HG02840 (cell line): Measurements from ENCODE around the gene PWWP2B.

Source experiments
- ATAC-seq: cut with Tn5 transposase; IDR thresholded peaks from one replicate; pipeline ENCODE4 v1.9.1; 2021; ENCODE audit warnings: mild to moderate bottlenecking, moderate library complexity, moderate number of reproducible peaks; ENCODE audit not compliant: unreplicated experiment, low FRiP score

The PWWP2B gene

DNA sequence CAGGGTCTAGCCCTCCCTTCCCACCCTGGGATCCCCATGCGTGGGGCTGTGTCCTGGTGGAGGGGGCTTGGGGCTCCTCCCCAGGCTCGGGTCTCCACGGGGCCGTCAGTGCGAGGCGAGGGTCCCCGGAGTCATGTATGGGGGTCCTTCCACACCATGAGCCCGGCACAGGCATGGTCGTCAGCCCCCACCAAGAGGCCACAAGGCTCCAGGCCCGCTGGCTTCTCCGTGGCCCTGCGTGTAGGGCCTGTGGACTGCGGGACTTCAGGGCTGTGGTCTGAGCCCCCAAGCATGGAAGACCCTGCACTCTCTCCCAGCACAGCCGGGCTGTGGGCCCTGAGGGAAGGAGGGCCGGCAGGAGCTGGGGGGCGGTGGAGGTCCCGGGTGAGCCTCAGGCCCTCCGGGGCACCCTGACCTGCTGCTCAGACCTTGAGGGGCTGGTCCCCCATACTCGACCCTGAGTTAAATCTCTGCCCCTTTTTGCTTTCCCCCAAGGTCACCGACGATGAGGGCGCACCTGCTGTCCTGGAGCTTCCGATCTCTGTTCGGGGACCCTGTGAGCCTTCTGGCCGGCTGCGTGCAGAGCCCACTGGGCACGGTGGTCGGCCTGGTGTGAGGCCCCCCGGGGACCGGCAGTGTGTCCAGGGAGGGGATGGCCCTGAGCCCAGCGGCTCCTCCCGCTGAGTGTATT, 19.7 kb downstream of the PWWP2B start:
- no peak for ATAC-seq

DNA sequence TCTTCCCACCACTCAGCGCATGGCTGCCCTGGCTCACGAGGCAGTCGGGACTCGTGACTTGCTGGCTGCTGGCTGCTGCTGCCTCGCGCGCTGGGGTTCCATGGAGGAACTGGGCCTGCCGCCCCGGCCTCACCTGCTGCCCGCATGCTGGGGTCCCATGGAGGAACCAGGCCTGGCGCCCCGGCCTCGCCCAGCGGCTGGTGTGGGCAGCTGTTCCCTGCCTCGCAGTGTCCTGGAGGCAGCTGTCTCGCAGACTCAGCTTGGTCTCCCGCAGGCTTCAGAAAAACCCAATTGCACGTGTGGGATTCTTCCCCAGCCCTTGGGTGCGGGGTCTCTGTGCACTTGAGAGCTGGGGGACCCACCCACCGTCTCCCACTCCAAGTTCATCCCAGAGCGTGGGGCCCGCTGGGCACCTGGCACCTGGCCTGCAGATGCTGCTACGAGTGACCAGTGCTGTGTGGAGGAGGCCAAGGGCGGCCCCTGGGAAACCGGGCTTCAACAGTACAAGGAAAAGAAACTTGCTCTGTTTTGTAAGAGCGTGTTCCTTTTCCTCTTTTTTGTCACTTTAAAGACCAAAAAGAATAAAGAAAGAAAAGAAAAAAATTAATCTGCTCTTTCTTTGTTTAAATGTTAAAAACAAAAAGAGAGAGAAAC, 20.4 kb downstream of the PWWP2B start:
- ATAC-seq, result no peak

DNA sequence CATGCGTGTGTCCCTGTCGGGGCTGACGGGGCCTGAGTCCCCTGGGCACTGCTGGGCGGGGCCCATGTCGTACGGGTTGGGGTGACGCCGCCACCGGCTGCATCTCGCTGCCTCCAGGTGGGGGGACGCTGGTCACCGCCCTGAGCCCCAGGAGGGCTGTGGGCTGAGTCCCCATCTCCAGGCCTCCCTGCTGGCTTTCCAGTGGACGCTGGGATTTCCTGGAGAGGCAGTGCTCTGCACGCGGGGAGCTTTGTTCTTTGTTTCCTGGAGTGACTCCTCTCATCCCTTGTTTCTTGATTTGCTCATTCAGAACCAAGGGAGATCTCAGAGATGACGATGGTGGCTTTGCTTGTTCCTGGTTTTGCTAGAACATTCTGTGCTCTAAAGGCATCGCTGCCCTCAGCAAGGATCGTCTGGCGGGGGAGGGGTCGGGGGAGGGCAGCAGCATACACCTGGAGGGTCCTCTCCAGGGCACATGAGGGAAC, 21.0 kb downstream of the PWWP2B start:
- no peak for ATAC-seq

DNA sequence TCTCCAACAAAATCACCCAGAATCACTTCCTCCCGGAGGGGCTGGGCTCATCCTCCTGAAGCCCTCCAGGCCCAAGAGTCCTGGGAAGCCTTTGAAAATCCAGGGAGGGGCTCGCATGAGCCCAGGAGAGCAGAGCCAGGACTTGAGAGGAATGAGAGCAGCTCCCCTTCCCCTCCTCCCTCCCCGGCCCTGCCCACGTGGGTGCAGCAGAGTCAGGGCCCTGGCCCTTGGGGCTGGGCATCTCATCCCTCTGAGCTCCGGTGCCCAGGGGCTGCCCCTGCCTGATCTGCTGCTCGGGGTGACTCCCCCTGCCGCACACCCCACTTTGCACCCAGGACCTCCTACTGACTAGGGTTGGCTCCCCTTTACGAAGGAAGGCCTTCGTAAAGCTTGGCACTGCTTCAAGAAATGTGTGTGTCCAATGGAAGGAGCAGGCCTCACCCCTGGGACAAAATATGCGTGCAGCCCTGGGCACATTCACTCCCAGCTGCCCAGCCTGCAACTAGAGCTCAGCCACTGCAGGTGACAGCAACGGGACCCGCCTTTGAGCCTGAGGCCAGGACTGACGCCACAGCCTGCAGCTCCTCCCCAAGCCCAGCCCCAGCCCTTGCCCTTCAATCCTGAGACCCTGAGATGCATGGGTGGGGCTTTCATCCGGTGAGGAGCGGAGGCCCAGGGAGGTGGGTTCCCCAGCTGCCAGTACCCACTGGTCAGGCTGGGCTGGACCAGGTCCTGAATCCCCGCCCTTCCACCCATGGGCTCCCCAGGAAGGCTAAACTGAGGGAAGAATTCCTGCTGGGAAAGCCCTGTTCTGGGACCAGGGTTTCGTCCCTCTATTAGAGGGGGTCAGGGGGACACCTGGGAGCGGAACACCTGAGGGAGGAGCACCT, 21.8 kb downstream of the PWWP2B start:
- no peak for ATAC-seq

DNA sequence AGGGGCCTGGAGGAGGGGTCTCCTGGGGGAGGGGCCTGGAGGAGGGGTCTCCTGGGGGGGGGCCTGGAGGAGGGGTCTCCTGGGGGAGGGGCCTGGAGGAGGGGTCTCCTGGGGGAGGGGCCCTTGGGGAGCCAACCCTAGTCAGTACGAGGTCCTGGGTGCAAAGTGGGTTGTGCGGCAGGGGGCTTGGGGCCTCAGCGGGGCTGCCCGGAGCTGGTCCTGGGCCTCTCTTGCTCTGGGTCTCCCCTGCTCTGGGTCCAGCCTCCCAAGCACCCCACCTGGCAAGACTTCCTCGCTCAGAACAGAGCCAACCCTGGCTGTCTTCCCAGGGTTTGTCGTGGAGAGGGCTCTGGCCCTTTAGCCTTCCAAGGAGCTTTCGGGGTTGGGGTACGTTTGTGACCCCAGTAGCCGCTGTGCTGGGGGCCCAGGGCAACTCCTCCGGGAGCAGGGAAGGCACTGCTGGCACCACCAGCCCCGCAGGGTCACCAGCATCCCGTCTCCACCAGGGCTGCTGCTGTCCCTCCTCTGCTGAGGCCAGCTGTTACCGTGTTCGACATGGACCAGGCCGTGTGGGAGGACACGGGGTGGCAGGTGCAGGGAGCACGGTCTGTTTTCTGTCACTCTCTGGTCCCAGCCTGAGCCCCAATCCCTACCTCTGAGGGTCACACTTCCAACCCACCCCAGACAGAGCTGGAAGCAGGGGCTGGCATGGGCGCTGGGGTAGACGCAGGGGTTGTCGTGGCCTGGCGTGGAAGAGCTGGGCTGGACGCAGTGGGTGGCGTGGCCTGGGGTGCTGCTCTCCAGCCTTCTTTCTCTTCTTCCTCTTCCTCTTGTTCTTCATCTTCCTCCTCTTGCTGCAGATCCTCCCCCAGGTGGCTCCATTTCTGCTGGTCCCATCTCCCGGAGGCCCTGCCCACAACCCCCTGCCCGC, 22.8 kb downstream of the PWWP2B start:
- ATAC-seq, result no peak

DNA sequence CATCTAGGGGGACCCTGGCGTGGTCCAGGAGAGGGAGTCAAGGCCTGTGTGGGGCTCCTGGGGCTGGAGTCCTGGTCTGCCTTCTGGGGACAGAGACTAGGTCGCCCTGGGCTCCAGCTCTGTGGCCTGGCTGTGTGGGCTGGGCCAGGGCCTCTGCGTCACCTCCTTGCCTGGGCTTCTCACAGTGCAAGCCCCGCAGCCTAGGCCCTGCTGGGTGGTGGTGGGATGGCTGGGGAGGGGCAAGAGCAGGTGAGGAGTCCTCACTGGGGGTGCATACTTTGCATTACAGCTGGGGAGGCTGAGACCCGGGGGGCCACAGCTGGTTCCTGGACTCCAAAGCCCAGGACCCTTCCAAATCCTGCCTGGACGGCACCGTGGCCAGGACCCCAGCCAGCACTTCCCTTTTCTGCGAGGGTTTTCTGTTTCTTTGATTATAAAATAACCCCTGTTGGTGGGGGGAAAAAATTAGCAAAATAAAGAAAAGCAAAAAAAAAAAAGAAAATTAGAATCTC, 23.5 kb downstream of the PWWP2B start:
- ATAC-seq, result no peak

DNA sequence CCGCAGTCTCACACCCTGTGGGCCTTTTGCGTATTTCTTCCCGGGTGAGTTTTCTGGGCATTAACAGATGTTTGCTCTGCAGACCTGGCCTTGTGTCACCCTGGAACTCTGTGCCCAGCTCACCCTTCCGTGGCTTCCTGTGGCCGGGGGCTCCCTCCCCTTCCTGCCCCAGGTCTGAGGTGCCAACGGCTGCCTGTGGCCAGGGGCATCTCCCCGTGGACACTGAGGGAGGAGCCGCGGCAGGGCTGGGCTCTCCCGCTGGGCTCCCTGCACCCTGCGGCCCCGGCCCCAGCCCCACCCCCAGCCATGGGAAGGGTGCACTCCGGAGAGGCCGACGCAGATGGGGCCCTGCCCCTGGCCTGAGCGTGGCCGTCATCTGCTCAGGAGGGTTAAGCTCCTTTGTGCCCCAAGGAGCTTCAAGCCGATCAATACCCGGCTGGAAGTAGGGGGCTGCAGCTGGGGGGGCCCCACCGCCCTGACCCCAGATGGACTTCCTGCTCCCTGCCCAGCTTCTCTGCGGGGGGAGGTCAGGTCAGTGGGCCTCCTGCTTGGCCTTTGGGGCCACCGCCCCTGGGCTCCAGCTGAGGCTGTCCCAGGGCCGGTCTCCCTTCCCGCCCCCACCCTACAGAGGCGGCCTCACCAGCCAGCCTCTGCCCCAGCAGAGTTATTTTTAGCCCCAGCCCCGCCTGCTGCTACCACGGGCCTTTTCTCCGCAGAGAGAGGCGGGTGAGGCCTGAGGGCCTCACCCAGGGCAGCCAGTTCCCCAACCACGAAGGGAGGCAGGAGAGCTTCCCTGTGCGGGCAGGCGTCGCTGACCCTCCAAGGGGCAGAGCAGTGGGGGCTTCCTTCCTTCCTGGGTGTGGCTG, 24.2 kb downstream of the PWWP2B start:
- ATAC-seq, result no peak

DNA sequence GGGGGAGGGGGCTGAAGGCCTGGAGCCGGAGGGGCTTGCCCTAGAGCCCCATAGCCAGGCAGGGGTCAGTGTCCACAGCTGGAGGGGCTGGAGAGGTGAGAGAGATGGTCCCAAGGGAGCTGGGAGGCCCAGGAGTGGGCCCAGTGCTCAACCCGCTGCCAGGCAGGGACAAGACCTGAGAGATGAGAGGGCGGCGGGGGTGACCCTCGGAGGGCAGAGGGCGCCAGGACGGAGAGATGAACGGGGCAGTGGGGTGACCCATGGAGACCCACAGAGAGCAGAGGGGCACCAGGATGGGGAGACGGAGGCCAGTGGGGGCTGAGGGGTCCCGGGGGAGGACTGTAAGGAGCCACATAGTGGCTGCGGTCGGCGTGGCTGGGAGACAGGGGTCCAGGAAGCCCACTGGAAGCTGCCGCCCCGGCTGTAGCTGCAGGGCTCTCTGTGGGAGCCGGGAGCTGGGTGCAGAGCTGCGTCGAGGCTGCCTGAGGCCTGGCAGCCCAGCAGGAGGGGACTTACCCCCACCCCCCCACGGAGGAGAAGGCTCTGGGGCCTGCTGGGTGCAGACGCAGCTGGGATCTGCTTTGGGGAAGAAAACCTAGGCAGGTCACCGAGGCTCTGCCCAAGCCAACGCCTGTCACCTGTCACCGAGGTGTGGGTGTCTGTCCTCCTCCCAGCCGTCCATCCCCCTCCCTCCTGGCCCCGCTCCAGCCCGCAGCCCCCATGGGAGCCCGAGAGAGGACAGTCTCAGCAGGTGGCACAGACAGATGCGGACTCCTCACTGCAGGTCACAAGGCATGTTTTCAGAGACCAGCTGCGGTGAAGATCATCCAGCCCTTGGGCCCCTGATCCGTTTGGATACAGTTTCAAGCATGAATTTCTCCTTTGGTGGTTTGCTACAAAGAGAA, 25.1 kb downstream of the PWWP2B start:
- ATAC-seq, result no peak

DNA sequence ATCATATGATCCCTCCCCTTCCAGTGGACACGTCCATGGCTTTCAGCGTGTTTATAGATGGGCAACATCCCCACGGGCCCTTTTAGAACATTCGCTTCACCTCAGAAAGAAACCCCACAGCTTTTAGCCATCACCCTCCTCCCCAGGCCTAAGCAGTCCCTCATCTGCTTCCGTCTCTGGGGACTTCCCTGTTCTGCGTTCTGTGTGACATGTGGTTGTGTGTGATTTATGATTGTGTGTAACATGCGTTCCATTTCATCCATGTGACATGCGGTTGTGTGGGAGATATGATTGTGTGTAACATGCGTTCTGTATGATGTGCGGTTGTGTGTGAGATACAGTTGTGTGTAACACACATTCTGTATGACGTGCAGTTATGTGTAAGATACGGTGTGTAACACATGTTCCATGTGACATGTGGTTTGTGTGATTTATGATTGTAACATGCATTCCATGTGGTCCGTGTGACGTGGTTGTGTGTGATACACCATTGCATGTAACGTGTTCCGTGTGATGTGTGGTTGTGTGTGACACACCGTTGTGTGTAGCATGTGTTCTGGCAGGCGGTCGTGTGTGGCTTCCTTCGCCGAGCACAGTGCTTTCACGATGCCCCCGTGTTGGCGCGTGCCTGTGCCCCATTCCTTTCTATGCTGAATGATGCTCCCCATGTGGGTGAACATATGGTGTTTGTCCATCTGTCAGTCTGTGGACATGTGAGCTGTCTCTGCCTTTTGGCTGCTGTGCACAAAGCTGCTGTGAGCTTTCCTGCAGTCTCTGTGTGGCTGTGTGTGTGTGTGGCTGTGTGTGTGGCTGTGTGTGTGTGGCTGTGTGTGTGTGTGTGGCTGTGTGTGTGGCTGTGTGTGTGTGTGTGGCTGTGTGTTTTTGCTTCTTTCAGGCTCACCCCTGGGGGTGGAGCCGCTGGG, 26.2 kb downstream of the PWWP2B start:
- no peak for ATAC-seq

DNA sequence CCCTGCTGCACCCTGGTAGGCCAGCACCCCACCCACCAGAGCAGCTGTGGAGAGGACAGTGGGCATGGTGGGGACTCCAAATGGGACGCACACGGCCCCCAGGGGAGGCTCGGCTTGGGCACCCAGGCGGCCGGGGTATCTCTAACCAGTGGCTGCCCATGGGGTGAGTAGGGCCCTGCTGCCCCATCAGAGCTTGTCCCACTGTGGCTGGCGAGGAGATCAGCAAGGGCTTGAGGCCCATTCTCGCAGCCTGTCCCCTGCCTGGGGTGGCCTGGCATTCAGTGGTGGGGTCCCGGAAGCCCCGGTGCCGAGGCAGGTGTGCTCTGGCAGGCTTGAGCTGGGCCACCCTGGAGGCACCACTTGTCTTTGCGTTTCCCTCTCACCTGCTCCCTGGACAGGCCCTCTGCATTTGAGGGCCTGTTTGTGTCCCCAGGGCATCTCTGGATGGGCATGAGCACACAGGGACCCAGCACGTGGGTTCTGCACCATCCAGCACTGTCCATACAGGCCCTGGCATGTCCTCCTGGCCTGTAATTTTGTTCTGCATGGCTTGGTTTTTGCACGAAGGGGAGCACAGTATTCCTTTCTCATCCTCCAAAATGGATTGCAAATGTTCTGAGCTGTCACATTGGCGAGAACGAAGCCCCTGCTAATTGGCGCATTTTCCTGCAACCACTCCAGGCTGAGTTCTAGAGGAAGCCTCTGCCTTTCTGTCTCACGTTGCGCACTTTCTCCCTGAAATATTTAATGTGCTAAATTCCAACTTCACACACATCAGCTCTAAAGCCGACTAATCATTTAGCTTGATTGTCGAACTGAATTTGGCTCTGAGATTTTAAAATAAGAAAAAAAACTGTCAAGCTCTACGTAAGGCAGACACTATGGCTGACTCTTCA, 27.2 kb downstream of the PWWP2B start:
- no peak for ATAC-seq

DNA sequence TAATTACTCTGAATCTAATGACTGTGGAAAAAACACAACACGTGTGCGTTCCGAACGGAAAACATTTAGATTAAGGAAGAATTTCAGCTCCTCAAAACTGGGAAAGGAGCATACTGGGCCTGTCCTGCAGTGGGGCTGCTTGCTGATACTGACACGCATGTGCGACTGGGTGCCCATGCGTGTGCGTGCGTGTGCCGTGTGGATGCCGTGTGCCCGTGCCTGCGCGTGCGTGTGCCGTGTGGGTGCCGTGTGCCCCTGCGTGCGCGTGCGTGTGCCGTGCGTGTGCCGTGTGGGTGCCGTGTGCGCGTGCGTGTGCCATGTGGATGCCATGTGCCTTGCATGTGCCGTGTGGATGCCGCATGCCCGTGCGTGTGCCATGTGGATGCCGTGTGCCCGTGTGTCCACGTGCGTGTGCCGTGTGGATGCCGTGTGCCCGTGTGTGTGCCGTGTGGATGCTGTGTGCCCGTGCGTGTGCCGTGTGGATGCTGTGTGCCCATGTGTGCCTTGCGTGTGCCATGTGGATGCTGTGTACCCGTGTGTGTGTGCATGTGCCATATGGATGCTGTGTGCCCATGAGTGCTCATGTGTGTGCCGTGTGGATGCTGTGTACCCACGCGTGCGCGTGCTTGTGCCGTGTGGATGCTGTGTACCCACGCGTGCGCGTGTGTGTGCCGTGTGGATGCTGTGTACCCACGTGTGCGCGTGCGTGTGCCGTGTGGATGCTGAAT, 28.2 kb downstream of the PWWP2B start:
- ATAC-seq, result no peak

DNA sequence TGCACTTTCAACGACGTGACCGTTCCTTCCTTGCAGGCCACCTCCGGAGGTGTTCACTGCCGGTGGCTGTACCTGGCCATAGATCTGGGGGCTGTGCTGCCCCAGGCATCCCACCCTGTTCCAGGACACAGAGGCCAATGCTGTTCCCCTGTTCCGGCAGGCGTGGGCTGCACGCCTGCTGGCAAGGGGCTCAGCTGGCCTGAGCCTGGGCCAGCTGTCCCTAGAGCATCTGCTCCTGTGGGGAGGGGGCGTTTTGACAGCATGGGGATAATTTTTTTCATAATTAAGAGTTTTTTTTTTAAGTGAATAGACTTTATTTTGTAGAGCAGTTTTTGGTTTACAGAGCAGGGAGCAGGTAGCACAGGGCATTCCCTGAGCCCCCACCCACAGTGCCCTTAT, 28.8 kb downstream of the PWWP2B start:
- ATAC-seq, result no peak

DNA sequence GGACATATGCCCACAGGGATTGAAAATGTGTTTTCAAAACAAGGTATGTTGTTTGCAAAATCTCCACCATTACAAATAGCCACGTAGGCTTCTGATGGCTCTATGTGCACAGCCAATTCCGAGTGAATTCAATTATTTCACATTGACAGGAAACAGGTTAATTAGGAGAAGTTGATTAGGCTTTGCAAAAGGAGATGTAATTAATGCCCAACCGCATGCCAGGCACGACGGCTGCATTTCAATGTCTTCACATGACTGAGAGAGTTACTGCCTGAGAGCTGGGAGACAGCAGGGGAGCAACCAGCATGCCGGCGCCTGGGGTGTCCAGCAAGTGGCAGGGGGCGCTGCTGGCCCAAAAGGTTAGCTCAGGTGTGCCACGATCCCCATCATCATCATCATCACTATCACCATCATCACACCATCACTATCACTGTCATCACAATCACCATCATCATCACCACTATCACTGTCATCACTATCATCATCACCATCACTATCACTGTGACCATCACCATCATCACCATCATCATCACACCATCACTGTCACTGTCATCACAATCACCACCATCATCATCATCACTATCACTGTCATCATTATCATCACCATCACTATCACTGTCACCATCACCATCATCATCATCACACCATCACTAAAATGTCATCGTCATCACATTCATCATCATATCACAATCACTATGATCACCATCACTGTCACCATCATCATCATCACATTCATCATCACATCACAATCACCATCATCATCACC, 30.2 kb downstream of the PWWP2B start:
- ATAC-seq, result no peak

DNA sequence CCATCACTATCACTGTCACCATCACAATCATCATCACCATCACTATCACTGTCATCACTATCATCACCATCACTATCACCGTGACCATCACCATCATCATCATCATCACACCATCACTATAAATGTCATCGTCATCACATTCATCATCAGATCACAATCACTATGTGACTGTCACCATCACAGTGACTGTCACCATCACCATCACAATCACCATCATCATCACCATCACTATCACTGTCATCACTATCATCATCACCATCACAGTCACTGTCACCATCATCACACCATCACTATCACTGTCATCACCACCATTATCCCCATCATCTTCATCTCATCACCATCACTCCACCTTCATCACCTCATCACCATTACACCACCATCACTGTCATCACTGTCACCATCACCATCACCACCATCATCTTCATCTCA, 31.0 kb downstream of the PWWP2B start:
- no peak for ATAC-seq
